Transverse colon (tissue), 4 donors: ENCODE measurements around the gene RNF225. TPM values are rescaled to one million over a fixed set of nuclear protein-coding genes. Genes with fewer than 3 reads are reported as not detected.
"Not testable (repeated sequence)": the region's sequence is repeated elsewhere in the genome, so short reads cannot be mapped to it uniquely, and the experiment has no call there.

Source experiments
- DNase-seq: peaks from one replicate; pipeline ENCODE4 v3.0.0-alpha.2; 2019
- H3K27ac ChIP-seq, 4 donors: fragments of 200-600 bp; sonication (generic); 2 replicates each; pipeline ENCODE4 v1.5.1; 2016 to 2018; ENCODE audit warnings: inconsistent platforms in 4 of 4
- H3K27me3 ChIP-seq: fragments of 200-600 bp; sonication (generic); 2 replicates; pipeline ENCODE4 v1.5.1; 2017; ENCODE audit warnings: inconsistent platforms
- H3K36me3 ChIP-seq, 4 donors: fragments of 200-600 bp; sonication (generic); 2 replicates each; pipeline ENCODE4 v1.5.1; 2017 to 2019; ENCODE audit warnings: inconsistent platforms in 4 of 4
- H3K4me1 ChIP-seq, 4 donors: fragments of 200-600 bp; sonication (generic); 2 replicates each; pipeline ENCODE4 v1.5.1; 2017 to 2020; ENCODE audit warnings: inconsistent platforms in 4 of 4
- H3K4me3 ChIP-seq, 4 donors: fragments of 200-600 bp; sonication (generic); 1 replicate in 1 of 4; 2 replicates in 3 of 4; pipeline versions ENCODE4 v1.5.1 to v1.6.1; 2017 to 2019; ENCODE audit warnings: inconsistent platforms in 4 of 4
- H3K9me3 ChIP-seq, 2 donors: fragments of 200-600 bp; sonication (generic); 2 replicates each; pipeline ENCODE4 v1.5.1; 2017 to 2019; ENCODE audit warnings: inconsistent platforms in 2 of 2
- EP300 ChIP-seq: sonication (generic); formaldehyde crosslinking; IDR thresholded peaks from one replicate; pipeline ENCODE4 v1.6.1; 2017; ENCODE audit warnings: antibody characterized with exemption, low read depth
- POLR2A ChIP-seq: fragments of 450-650 bp; IDR thresholded peaks from one replicate; pipeline ENCODE4 v1.6.1; 2016; ENCODE audit warnings: antibody characterized with exemption, mild to moderate bottlenecking, moderate library complexity
- POLR2AphosphoS5 ChIP-seq, 3 donors: sonication (generic); formaldehyde crosslinking; IDR thresholded peaks; one replicate each; pipeline ENCODE4 v1.6.1; 2016; ENCODE audit warnings: antibody characterized with exemption in 3 of 3
- WGBS, 2 donors: methylation state at CpG; one replicate each; pipeline ENCODE4 v1.1.5; 2018; ENCODE audit warnings: low coverage in 1 of 2; 5-methylcytosine and 5-hydroxymethylcytosine counted together
- in situ Hi-C, 4 donors: fragments of 200-750 bp; cut with MboI; loops; one replicate each; pipeline versions ENCODE4 v1.15.0 to v1.15.1; 2017; ENCODE audit warnings: low sequenced_read_pairs in 3 of 4, low pct_ligation_motif_present in 1 of 4, low pct_unique_long_range_greater_than_20kb in 1 of 4
- intact Hi-C: fragments of 100-400 bp; cut with DNase I; formaldehyde crosslinking; loops from one replicate; pipeline ENCODE4 v1.15.1; 2023; ENCODE audit warnings: low total_unique reads
- total RNA-seq, 4 donors: library from RNA; depleted of rRNA; stranded (reverse); fragments of >200 nt; gene quantifications; one replicate each; pipeline ENCODE4 v1.1.0, GENCODE V29; 2016
- TF ChIP-seq, protein P1 (sequence below), 5 experiments: fragments of 200-600 bp in 3 of 5; fragments of 450-650 bp in 2 of 5; sonication (generic) in 3 of 5; IDR thresholded peaks; 1 replicate in 2 of 5; 2 replicates in 3 of 5; pipeline ENCODE4 v1.5.1; 2016 to 2017; ENCODE audit warnings: antibody characterized with exemption in 5 of 5, inconsistent platforms in 3 of 5, mild to moderate bottlenecking in 2 of 5, moderate library complexity in 1 of 5

The RNF225 gene
- total RNA-seq, 4 donors from 2014 or later, result not detected

DNA sequence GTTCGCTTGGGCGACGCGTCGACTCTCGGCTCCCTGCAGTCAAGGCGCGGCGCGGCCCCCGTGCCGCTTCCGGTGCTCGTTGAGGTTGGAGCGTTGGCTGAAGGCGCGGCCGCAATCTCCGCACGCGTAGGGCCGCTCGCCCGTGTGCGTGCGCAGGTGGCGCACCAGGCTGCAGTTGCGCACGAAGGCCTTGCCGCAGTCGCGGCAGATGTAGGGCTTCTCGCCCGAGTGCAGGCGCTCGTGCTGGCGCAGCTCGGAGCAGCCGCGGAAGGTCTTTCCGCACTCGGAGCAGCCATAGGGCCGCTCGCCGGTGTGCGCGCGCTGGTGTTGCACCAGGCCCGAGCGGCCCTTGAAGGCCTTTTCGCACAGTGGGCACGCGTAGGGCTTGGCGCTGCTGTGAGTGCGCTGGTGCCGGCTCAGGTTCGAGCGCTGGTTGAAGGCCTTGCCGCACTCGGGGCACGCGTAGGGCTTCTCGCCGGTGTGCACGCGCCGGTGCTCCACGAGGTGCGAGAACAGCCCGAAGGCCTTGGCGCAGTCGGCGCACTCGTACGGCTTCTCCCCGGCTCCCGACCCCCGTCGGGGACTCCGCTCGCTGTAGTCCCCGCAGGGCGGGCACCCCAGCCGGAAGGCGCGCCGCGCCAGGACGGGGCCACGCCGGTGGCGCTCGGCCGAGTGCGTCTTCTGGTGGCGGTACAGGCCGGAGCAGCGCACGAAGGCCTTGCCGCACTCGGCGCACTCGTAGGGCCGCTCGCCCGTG is 27.6 kb upstream of the RNF225 start:
- H3K4me3 ChIP-seq, result no peak overlapping the region
- H3K27ac ChIP-seq, result no peak overlapping the region
- no peaks in the 10 kb centered on the region for H3K36me3 ChIP-seq
- intact Hi-C loops (no loop called here), in situ Hi-C loops (no loop called here)
- 92% methylated on average over 104 of the region's 106 CpGs; no CpG with 5 or more reads in 1 of the 2 donors for WGBS, 2 donors
- H3K4me1 ChIP-seq, result no peaks in the 10 kb centered on the region
- no peaks in the 10 kb centered on the region for H3K9me3 ChIP-seq
- H3K27me3 ChIP-seq, result no peaks in the 10 kb centered on the region
- no peak for DNase-seq
- no peak for TF ChIP-seq EP300
- no peak for TF ChIP-seq POLR2A
- TF ChIP-seq, protein P1, sequence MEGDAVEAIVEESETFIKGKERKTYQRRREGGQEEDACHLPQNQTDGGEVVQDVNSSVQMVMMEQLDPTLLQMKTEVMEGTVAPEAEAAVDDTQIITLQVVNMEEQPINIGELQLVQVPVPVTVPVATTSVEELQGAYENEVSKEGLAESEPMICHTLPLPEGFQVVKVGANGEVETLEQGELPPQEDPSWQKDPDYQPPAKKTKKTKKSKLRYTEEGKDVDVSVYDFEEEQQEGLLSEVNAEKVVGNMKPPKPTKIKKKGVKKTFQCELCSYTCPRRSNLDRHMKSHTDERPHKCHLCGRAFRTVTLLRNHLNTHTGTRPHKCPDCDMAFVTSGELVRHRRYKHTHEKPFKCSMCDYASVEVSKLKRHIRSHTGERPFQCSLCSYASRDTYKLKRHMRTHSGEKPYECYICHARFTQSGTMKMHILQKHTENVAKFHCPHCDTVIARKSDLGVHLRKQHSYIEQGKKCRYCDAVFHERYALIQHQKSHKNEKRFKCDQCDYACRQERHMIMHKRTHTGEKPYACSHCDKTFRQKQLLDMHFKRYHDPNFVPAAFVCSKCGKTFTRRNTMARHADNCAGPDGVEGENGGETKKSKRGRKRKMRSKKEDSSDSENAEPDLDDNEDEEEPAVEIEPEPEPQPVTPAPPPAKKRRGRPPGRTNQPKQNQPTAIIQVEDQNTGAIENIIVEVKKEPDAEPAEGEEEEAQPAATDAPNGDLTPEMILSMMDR (IDR thresholded peaks at IDR 0.05), result no peak
- TF ChIP-seq POLR2AphosphoS5 (IDR thresholded peaks at IDR 0.05), result no peak

DNA sequence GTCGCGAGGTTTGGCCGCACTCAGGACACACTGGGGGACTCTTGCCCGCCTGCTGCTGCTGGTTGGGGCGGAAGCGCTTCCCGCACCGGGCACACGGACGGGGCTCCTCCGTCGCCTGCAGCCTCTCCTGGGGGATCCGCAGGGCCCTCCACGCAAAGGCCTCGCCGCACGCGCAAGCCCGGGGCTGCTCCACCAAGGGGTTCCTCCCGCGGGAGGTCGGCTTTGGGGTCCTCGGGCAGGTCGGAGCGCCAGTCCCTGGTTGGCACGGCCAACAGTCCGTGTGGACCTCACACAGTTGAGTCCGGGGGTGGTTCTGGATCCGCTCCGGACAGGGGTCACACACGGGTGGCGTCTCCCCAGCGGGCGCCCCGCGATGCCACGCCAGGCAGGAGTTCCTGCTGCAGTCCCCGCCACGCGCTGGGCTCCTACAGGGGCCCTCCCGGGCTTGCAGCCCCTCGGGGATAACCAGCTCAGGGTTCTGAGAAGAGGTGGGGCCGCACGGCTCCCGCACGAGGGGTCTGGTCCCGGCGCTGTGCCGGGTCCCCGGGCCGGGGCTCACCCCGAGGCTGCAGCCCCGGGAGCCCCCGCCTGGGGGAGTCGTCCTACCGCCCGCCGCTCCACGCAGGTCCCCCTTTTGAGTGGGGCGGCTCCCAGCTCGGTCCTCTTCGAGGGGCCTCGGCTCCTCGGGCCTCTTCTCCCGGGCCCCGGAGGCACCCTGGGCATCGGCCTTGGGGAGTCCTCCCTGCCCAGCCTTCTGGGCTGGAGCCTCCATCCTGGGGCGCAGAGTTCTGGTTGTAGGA is 26.7 kb upstream of the RNF225 start:
- Histone ChIP-seq H3K4me1 (no peaks in the 10 kb centered on the region), H3K36me3 (no peaks in the 10 kb centered on the region), H3K27ac (no peak overlapping the region), H3K9me3 (no peaks in the 10 kb centered on the region), H3K27me3 (no peaks in the 10 kb centered on the region), H3K4me3 (no peak overlapping the region)
- TF ChIP-seq, protein P1 (IDR thresholded peaks at IDR 0.05), result no peak
- no peak for TF ChIP-seq EP300
- TF ChIP-seq POLR2A, result no peak
- TF ChIP-seq POLR2AphosphoS5 (IDR thresholded peaks at IDR 0.05), result no peak
- in situ Hi-C loops, result no loop called here
- 95% methylated on average over 46 of the region's 68 CpGs; no CpG with 5 or more reads in 1 of the 2 donors for WGBS, 2 donors
- intact Hi-C loops, result no loop called here
- no peak for DNase-seq

DNA sequence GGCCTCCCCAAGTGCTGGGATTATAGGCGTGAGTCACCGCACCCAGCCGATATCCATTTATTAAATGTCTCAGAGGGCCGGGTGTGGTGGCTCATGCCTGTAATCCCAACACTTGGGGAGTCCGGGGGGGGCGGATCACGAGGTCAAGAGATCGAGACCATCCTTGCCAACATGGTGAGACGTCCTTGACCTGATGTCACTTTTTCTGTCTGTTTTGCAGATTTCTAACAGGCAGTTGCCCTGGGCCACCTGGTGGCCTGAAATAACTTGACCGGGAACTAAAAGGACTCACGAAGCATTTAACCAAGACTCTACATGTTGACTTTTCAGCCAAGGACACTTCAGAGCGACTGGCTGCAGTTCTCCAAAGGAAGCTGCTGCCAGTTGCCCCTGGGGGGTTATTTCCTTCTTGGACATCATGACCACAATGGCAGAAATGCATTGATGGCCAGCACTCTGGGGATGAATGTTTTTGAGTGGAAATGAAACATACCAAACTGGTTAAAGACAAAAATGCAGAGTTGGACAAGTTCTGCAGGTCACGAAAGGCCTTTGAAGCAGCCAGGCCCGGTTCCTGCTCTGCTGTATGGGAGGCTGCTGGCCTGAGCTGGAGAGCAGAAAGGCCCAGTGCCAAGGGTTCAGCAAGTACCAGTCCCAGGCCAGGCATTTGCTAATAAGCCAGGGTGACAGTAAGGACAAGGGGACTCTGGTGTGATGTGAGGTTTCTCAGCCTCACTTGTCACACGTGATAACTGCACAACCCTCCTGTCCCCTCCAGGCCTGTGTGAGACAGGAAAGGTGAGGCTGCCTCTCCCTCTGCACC is 22.9 kb upstream of the RNF225 start:
- in situ Hi-C loops, result no loop called here
- no peaks in the 10 kb centered on the region for H3K36me3 ChIP-seq
- no peak for DNase-seq
- no peaks in the 10 kb centered on the region for H3K9me3 ChIP-seq
- WGBS, 2 donors, result 81 to 87% methylated on average over 13 to 15 of the region's 15 CpGs
- H3K27ac ChIP-seq, result no peak overlapping the region
- H3K27me3 ChIP-seq, result no peaks in the 10 kb centered on the region
- TF ChIP-seq EP300, result no peak
- no peak for TF ChIP-seq POLR2A
- TF ChIP-seq POLR2AphosphoS5 (IDR thresholded peaks at IDR 0.05), result no peak
- TF ChIP-seq, protein P1 (IDR thresholded peaks at IDR 0.05), result no peak
- H3K4me3 ChIP-seq, result no peak overlapping the region
- intact Hi-C loops, result no loop called here
- no peaks in the 10 kb centered on the region for H3K4me1 ChIP-seq

DNA sequence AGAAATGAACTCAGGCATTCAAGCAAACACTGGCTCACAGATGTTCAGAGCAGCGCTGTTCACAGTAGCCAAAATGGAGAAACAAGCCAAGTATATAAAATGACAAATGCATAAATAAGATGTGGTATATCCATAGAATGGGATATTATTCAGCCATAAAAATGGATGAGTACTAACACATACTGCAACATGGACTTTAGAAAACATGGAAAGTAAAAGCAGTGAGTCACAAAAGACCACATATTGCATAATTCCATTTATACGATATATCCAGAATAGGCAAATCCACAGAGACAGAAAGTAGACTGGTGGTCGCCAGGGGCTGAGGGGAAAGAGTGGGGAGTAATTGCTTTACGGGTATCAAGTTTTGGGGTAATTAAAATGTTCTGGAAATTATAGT is 21.3 kb upstream of the RNF225 start:
- H3K4me1 ChIP-seq, result no peaks in the 10 kb centered on the region
- TF ChIP-seq EP300 (no peak), POLR2A (no peak), POLR2AphosphoS5 (IDR thresholded peaks at IDR 0.05) (no peak)
- TF ChIP-seq, protein P1 (IDR thresholded peaks at IDR 0.05), result no peak
- intact Hi-C loops, result no loop called here
- no peaks in the 10 kb centered on the region for H3K36me3 ChIP-seq
- no peaks in the 10 kb centered on the region for H3K9me3 ChIP-seq
- in situ Hi-C loops, result no loop called here
- H3K4me3 ChIP-seq, result no peak overlapping the region
- WGBS, 2 donors, result 82 to 90% methylated on average over 4 of the region's 4 CpGs
- no peaks in the 10 kb centered on the region for H3K27me3 ChIP-seq
- H3K27ac ChIP-seq, result no peak overlapping the region
- no peak for DNase-seq

DNA sequence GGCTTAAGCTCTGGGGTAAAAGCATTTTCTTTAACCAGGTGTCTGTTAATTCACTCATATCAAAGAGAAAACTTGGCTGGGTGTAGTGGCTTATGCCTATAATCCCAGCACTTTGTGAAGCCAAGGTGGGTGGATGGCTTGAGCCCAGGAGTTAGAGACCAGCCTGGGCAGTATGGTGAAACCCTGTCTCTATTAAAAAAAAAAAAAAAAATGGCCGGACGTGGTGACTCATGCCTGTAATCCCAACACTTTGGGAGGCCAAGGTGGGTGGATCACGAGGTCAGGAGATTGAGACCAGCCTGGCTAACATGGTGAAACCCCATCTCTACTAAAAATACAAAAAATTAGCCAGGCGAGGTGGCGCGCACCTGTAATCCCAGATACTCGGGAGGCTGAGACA is 18.7 kb upstream of the RNF225 start:
- H3K36me3 ChIP-seq, H3K27ac ChIP-seq, DNase-seq, H3K27me3 ChIP-seq, intact Hi-C loops, H3K4me3 ChIP-seq, H3K9me3 ChIP-seq, in situ Hi-C loops: not testable (repeated sequence)
- 85 to 93% methylated on average over 3 to 7 of the region's 7 CpGs for WGBS, 2 donors
- H3K4me1 ChIP-seq, result peaks cover 9 to 14% (median 13%) of the 10 kb centered on the region in 4 donors
